CD14-positive monocyte (primary cell): ENCODE measurements around the gene PIAS4. TPM values are rescaled to one million over a fixed set of nuclear protein-coding genes. Genes with fewer than 3 reads are reported as not detected.
A peak's percentile ranks its signal among the peaks of the same experiment; 100 is the strongest.

ENCODE experiments used
- DNase-seq, 3 donors: peaks; one replicate each; pipeline ENCODE4 v3.0.0-alpha.2; 2011 to 2022
- H2AFZ ChIP-seq: 2 replicates; pipeline ENCODE4 v1.6.0; 2012; ENCODE audit warnings: mild to moderate bottlenecking, low read depth, low read length, inconsistent platforms; ENCODE audit not compliant: insufficient read depth, poor library complexity, severe bottlenecking
- H3K27ac ChIP-seq, 2 donors: 1 replicate in 1 of 2; 2 replicates in 1 of 2; pipeline ENCODE4 v1.5.1; 2012 to 2013; ENCODE audit warnings: low read length in 2 of 2, control low read depth in 1 of 2, inconsistent platforms in 1 of 2, low read depth in 1 of 2, mild to moderate bottlenecking in 1 of 2
- H3K27me3 ChIP-seq, 2 donors: one replicate each; pipeline versions ENCODE4 v1.6.0 to v1.6.1; 2011 to 2013; ENCODE audit warnings: low read length in 2 of 2; ENCODE audit not compliant: control insufficient read depth in 2 of 2, insufficient read depth in 2 of 2
- H3K36me3 ChIP-seq, 2 donors: replicated peaks in 1 of 2; 1 replicate in 1 of 2; 2 replicates in 1 of 2; pipeline versions ENCODE4 v1.5.1 to v1.6.1; 2012 to 2013; ENCODE audit warnings: low read length in 2 of 2, control low read depth in 1 of 2, inconsistent platforms in 1 of 2, mild to moderate bottlenecking in 1 of 2; ENCODE audit not compliant: insufficient read depth in 2 of 2, control insufficient read depth in 1 of 2
- H3K4me1 ChIP-seq, 2 donors: 1 replicate in 1 of 2; 2 replicates in 1 of 2; pipeline versions ENCODE4 v1.5.1 to v1.6.1; 2012 to 2013; ENCODE audit warnings: low read length in 2 of 2, control low read depth in 1 of 2, inconsistent platforms in 1 of 2, mild to moderate bottlenecking in 1 of 2, moderate library complexity in 1 of 2; ENCODE audit not compliant: insufficient read depth in 2 of 2, control insufficient read depth in 1 of 2
- H3K4me2 ChIP-seq: replicated peaks from 2 replicates; pipeline ENCODE3; 2012; ENCODE audit warnings: low read length, moderate library complexity, mild to moderate bottlenecking; ENCODE audit not compliant: poor library complexity, severe bottlenecking; ENCODE audit errors: extremely low read depth
- H3K4me3 ChIP-seq, 3 experiments: fragments of 200-600 bp in 1 of 3; sonication (generic) in 1 of 3; replicated peaks in 1 of 3; 1 replicate in 2 of 3; 2 replicates in 1 of 3; pipeline ENCODE4 v1.5.1; 2011 to 2013; ENCODE audit warnings: low read length in 3 of 3, mild to moderate bottlenecking in 3 of 3, control low read depth in 2 of 3, low read depth in 2 of 3, inconsistent platforms in 1 of 3, moderate library complexity in 1 of 3
- H3K79me2 ChIP-seq: 2 replicates; pipeline ENCODE4 v1.6.0; 2012; ENCODE audit warnings: mild to moderate bottlenecking, control low read depth, inconsistent platforms, low read length, moderate library complexity; ENCODE audit not compliant: insufficient read depth
- H3K9ac ChIP-seq: 2 replicates; pipeline ENCODE4 v1.6.0; 2017; ENCODE audit warnings: low read length, mild to moderate bottlenecking; ENCODE audit not compliant: insufficient read depth, poor library complexity, severe bottlenecking
- H3K9me3 ChIP-seq, 2 donors: replicated peaks in 1 of 2; 1 replicate in 1 of 2; 2 replicates in 1 of 2; pipeline versions ENCODE4 v1.5.1 to v1.6.1; 2012 to 2013; ENCODE audit warnings: low read length in 2 of 2, control low read depth in 1 of 2; ENCODE audit not compliant: control insufficient read depth in 1 of 2, insufficient read depth in 1 of 2
- H4K20me1 ChIP-seq: 2 replicates; pipeline ENCODE4 v1.6.0; 2012; ENCODE audit warnings: mild to moderate bottlenecking, low read length, control low read depth, moderate library complexity; ENCODE audit not compliant: insufficient read depth
- H3K27ac Mint-ChIP-seq, 7 donors: one replicate each; pipeline ENCODE4 v1.8.0; 2020; ENCODE audit warnings: mild to moderate bottlenecking in 7 of 7, mixed read lengths in 7 of 7, moderate library complexity in 6 of 7, inconsistent platforms in 2 of 7
- H3K27me3 Mint-ChIP-seq, 3 donors: one replicate each; pipeline ENCODE4 v1.8.0; 2021 to 2022; ENCODE audit warnings: low read depth in 3 of 3, mild to moderate bottlenecking in 3 of 3, mixed read lengths in 3 of 3, moderate library complexity in 3 of 3, inconsistent platforms in 1 of 3
- H3K36me3 Mint-ChIP-seq, 2 donors: one replicate each; pipeline ENCODE4 v1.8.0; 2020; ENCODE audit warnings: mixed read lengths in 2 of 2, inconsistent platforms in 1 of 2, mild to moderate bottlenecking in 1 of 2
- H3K4me1 Mint-ChIP-seq: one replicate; pipeline ENCODE4 v1.8.0; 2020; ENCODE audit warnings: mild to moderate bottlenecking, mixed read lengths
- H3K4me3 Mint-ChIP-seq, 2 donors: one replicate each; pipeline ENCODE4 v1.8.0; 2020; ENCODE audit warnings: mild to moderate bottlenecking in 2 of 2, mixed read lengths in 2 of 2, moderate library complexity in 1 of 2
- H3K9me3 Mint-ChIP-seq, 7 donors: one replicate each; pipeline ENCODE4 v1.8.0; 2020 to 2022; ENCODE audit warnings: mixed read lengths in 7 of 7, mild to moderate bottlenecking in 6 of 7, moderate library complexity in 6 of 7, inconsistent platforms in 2 of 7
- CTCF ChIP-seq: fragments of 200-600 bp; IDR thresholded peaks from one replicate; pipeline ENCODE4 v1.8.0; 2022; ENCODE audit warnings: antibody characterized with exemption, mild to moderate bottlenecking
- WGBS: methylation state at CpG from one replicate; pipeline ENCODE4 v1.1.5; 2013; ENCODE audit warnings: missing lambda C conversion rate; ENCODE audit not compliant: insufficient coverage; 5-methylcytosine and 5-hydroxymethylcytosine counted together
- intact Hi-C, 2 donors: fragments of 100-400 bp; cut with micrococcal nuclease; formaldehyde crosslinking; loops; one replicate each; pipeline versions ENCODE4 v1.15.0 to v1.15.1; 2023
- polyA plus RNA-seq, 3 donors: library from polyadenylated mRNA; depleted of rRNA in 1 of 3; unstranded in 2 of 3; stranded (reverse) in 1 of 3; fragments of 300-500 nt in 2 of 3; fragments of >200 nt in 1 of 3; fragmentation: Illumina TruSeq in 2 of 3; gene quantifications; 1 replicate in 2 of 3; 2 replicates in 1 of 3; pipeline ENCODE4 v1.2.3, GENCODE V29; 2012 to 2021

The PIAS4 gene
- polyA plus RNA-seq, 3 donors = 2.3 to 8.1 (median 5.9) TPM

GRCh38 chr19:4015705-4016402, 8.3 kb downstream of the PIAS4 start:
- DNase-seq = peak in 1 of 3 donors; percentile 3
- H3K79me2 ChIP-seq = peaks cover 89% of the 10 kb centered on the region
- peak overlapping the region in 2 of 7 donors; percentile 45 to 74 for H3K27ac Mint-ChIP-seq
- H3K4me1 Mint-ChIP-seq = peaks cover 13% of the 10 kb centered on the region
- no peak overlapping the region for H3K4me3 Mint-ChIP-seq
- peaks cover 37 to 76% of the 10 kb centered on the region in 2 donors for H3K36me3 Mint-ChIP-seq
- 74% methylated on average over 33 of the region's 37 CpGs for WGBS
- H3K9me3 ChIP-seq = no peaks in the 10 kb centered on the region
- peaks cover 48 to 67% of the 10 kb centered on the region in 2 donors for H3K36me3 ChIP-seq
- H3K27ac ChIP-seq = no peak overlapping the region
- intact Hi-C loops = no loop called here
- H3K4me3 ChIP-seq = no peak overlapping the region
- peaks cover 0 to 1% (median 0%) of the 10 kb centered on the region in 3 donors for H3K27me3 Mint-ChIP-seq
- no peak overlapping the region for H2AFZ ChIP-seq
- no peaks in the 10 kb centered on the region for H3K27me3 ChIP-seq
- TF ChIP-seq CTCF = no peak
- peaks cover 0 to 8% of the 10 kb centered on the region in 2 donors for H3K4me1 ChIP-seq
- no peak overlapping the region for H3K9ac ChIP-seq
- H3K9me3 Mint-ChIP-seq = peaks cover 0 to 2% (median 0%) of the 10 kb centered on the region in 7 donors
- H3K4me2 ChIP-seq = no peak overlapping the region
- peaks cover 100% of the 10 kb centered on the region for H4K20me1 ChIP-seq

DNA sequence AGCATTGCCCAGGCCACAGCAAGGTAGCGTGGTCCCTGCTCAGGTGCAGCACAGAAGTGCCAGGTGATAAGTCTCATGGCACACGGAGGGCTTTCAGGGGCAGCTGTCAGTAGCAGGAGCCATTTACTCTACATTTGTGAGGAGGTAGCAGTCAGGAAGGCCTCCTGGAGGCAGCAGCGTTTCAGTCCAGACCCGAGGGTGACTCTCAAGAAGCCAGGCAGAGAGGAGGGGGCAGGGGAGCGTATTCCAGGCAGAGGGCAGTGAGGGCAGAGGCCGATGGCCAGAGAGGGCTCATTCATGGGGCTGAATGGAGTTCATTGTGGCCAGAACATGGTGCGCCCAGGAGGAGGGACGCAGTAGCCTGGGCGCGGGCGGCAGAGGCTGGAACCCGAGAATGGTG, 8.9 kb downstream of the PIAS4 start:
- Histone ChIP-seq H3K36me3 (peaks cover 45 to 69% of the 10 kb centered on the region in 2 donors), H3K4me3 (no peak overlapping the region), H3K79me2 (peaks cover 89% of the 10 kb centered on the region), H3K9me3 (no peaks in the 10 kb centered on the region), H3K27ac (no peak overlapping the region), H2AFZ (no peak overlapping the region), H4K20me1 (peaks cover 100% of the 10 kb centered on the region), H3K9ac (no peak overlapping the region), H3K27me3 (no peaks in the 10 kb centered on the region), H3K4me2 (no peak overlapping the region), H3K4me1 (peaks cover 0 to 8% of the 10 kb centered on the region in 2 donors)
- Mint-ChIP-seq H3K27me3 (no peaks in the 10 kb centered on the region), H3K9me3 (peaks cover 0 to 2% (median 0%) of the 10 kb centered on the region in 7 donors), H3K4me3 (no peak overlapping the region), H3K36me3 (peaks cover 35 to 75% of the 10 kb centered on the region in 2 donors), H3K4me1 (peaks cover 8% of the 10 kb centered on the region), H3K27ac (peak overlapping the region in 2 of 7 donors; percentile 45 to 74)
- no peak for TF ChIP-seq CTCF
- WGBS = 95% methylated on average over 11 of the region's 12 CpGs
- intact Hi-C loops = no loop called here
- no peak for DNase-seq
